Measurements from ENCODE around the gene TSPOAP1.

GRCh38 chr17:58314706-58315015 lies 13.9 kb downstream of the TSPOAP1 start:
- TF ChIP-seq CTCF (IDR thresholded peaks at IDR 0.05; ENCODE audit: insufficient read depth, low read length, poor library complexity, severe bottlenecking) (no peak), EZH2phosphoT487 (conservative IDR thresholded peaks at IDR 0.05; ENCODE audit: low read length) (no peak)
